Right lobe of liver (tissue), 6 donors: Measurements from ENCODE around the gene QPCTL. TPM values are rescaled to one million over a fixed set of nuclear protein-coding genes. Genes with fewer than 3 reads are reported as not detected.

Source experiments
- ATAC-seq, 4 donors: fragments of 200-7000 bp; cut with Tn5 transposase; one replicate each; pipeline ENCODE4 v1.9.1; 2020; ENCODE audit warnings: mild to moderate bottlenecking in 4 of 4, moderate library complexity in 4 of 4
- DNase-seq, 3 donors: peaks; one replicate each; pipeline ENCODE4 v3.0.0-alpha.2; 2020
- H3K27ac ChIP-seq, 3 donors: fragments of 200-600 bp; one replicate each; pipeline ENCODE4 v1.8.0; 2022
- H3K27me3 ChIP-seq, 2 donors: fragments of 200-600 bp; one replicate each; pipeline ENCODE4 v1.8.0; 2022
- H3K36me3 ChIP-seq, 4 donors: fragments of 200-600 bp; sonication (generic) in 1 of 4; one replicate each; pipeline versions ENCODE4 v1.5.1 to v1.8.0; 2017 to 2022; ENCODE audit warnings: control low read depth in 1 of 4
- H3K4me1 ChIP-seq, 4 donors: fragments of 200-600 bp; sonication (generic) in 1 of 4; one replicate each; pipeline versions ENCODE4 v1.5.1 to v1.8.0; 2017 to 2022; ENCODE audit warnings: control low read depth in 1 of 4
- H3K4me3 ChIP-seq, 3 donors: fragments of 200-600 bp; one replicate each; pipeline ENCODE4 v1.8.0; 2022
- H3K9me3 ChIP-seq, 4 donors: fragments of 200-600 bp; sonication (generic) in 1 of 4; one replicate each; pipeline versions ENCODE4 v1.5.1 to v1.8.0; 2017 to 2022; ENCODE audit warnings: control low read depth in 1 of 4
- POLR2A ChIP-seq: fragments of 450-650 bp; IDR thresholded peaks from one replicate; pipeline ENCODE4 v1.6.1; 2017; ENCODE audit warnings: antibody characterized with exemption, mild to moderate bottlenecking
- WGBS: methylation state at CpG from one replicate; pipeline ENCODE4 v1.1.6; 2018; ENCODE audit warnings: low coverage, low lambda C conversion rate; ENCODE audit not compliant: insufficient coverage; ENCODE audit errors: missing lambda C conversion rate; 5-methylcytosine and 5-hydroxymethylcytosine counted together
- intact Hi-C, 2 donors: fragments of 100-400 bp; cut with DNase I; formaldehyde crosslinking; loops; one replicate each; pipeline versions ENCODE4 v1.11.2 to v1.14.1; 2022
- total RNA-seq, 6 experiments: library from RNA; depleted of rRNA in 2 of 6; stranded (reverse); fragments of >200 nt in 2 of 6; fragmentation: NEBNext Ultra II Directional in 3 of 6; extraction: Animal tissue kit (Norgen Biotek cat#: 25700) in 3 of 6; gene quantifications; one replicate each; pipeline versions ENCODE4 v1.1.0 to v1.2.4, GENCODE V29; 2016 to 2023
- TF ChIP-seq, protein P1 (sequence below), 4 donors: fragments of 200-600 bp in 3 of 4; fragments of 450-650 bp in 1 of 4; IDR thresholded peaks; one replicate each; pipeline versions ENCODE4 v1.5.1 to v1.8.0; 2016 to 2022; ENCODE audit warnings: antibody characterized with exemption in 4 of 4, mild to moderate bottlenecking in 2 of 4
- donor health status: DM: no; HTN: yes; CAD: no.
- donor health status: DM: no; HTN: no; CAD: no.
- donor health status: DM: no; HTN: no; CAD: no.
- donor health status: DM: no; HTN: yes; CAD: no.
- donor health status: DM: no; HTN: yes; CAD: no.

QPCTL gene
- total RNA-seq, 6 experiments from 2014 or later, result 4.4 to 6.9 (median 5.9) TPM

DNA sequence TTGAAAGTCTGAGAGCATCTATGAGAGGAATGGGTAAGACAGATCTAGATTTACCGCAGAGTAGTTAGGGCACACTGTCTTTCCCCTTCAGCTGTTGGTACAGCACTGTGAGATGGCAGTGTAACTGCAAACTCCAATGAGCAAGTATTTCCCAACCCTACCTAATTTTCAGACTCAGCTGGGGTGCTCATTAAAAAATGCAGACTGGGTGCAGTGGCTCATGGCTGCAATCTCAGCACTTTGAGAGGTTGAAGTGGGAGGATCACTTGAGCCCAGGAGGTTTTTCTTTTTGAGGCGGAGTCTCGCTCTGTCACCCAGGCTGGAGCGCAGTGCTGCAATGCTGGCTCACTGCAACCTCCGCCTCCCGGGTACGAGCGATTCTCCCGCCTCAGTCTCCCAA lies 12.6 kb downstream of the QPCTL start:
- Histone ChIP-seq H3K36me3 (peaks cover 0 to 5% (median 0%) of the 10 kb centered on the region in 4 donors), H3K4me3 (no peak overlapping the region), H3K4me1 (no peaks in the 10 kb centered on the region), H3K9me3 (no peaks in the 10 kb centered on the region), H3K27me3 (no peaks in the 10 kb centered on the region), H3K27ac (no peak overlapping the region)
- intact Hi-C loops, result no loop called here
- WGBS, result 100% methylated on average over 1 of the region's 9 CpGs
- DNase-seq, result no peak
- no peak for ATAC-seq
- TF ChIP-seq, protein P1, sequence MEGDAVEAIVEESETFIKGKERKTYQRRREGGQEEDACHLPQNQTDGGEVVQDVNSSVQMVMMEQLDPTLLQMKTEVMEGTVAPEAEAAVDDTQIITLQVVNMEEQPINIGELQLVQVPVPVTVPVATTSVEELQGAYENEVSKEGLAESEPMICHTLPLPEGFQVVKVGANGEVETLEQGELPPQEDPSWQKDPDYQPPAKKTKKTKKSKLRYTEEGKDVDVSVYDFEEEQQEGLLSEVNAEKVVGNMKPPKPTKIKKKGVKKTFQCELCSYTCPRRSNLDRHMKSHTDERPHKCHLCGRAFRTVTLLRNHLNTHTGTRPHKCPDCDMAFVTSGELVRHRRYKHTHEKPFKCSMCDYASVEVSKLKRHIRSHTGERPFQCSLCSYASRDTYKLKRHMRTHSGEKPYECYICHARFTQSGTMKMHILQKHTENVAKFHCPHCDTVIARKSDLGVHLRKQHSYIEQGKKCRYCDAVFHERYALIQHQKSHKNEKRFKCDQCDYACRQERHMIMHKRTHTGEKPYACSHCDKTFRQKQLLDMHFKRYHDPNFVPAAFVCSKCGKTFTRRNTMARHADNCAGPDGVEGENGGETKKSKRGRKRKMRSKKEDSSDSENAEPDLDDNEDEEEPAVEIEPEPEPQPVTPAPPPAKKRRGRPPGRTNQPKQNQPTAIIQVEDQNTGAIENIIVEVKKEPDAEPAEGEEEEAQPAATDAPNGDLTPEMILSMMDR (IDR thresholded peaks at IDR 0.05), result no peak
- no peak for TF ChIP-seq POLR2A

DNA sequence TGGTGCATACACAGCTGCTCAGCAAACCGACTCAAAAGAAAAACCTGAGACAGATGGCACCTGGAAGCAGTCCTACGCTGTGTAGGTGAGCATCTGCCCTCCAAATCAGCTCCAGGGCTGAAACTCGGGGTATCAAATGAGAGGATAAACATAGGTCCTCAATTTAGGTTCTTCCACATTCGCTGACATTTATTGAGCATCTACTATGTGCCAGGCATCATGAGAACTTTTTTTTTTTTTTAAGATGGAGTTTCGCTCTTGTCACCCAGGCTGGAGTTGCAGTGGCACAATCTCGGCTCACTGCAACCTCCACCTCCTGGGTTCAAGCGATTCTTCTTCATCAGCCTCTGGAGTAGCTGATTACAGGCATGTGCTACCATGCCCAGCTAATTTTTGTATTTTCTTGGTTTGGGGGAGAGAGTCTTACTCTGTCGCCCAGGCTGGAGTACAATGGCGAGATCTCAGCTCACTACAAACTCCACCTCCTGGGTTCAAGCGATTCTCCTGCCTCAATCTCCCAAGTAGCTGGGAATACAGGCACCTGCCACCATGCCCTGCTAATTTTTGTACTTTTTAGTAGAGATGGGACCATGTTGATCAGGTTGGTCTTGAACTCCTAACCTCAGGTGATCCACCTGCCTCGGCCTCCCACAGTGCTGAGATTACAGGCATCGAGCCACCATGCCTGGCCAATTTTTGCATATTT lies 13.4 kb downstream of the QPCTL start:
- intact Hi-C loops, result no loop called here
- H3K27me3 ChIP-seq, result no peaks in the 10 kb centered on the region
- no peaks in the 10 kb centered on the region for H3K9me3 ChIP-seq
- no peaks in the 10 kb centered on the region for H3K4me1 ChIP-seq
- DNase-seq (no peak), ATAC-seq (no peak)
- TF ChIP-seq, protein P1 (IDR thresholded peaks at IDR 0.05), result no peak
- no peak for TF ChIP-seq POLR2A
- H3K27ac ChIP-seq, result no peak overlapping the region
- peaks cover 0 to 7% (median 0%) of the 10 kb centered on the region in 4 donors for H3K36me3 ChIP-seq
- WGBS, result 92% methylated on average over 9 of the region's 12 CpGs
- H3K4me3 ChIP-seq, result no peak overlapping the region

DNA sequence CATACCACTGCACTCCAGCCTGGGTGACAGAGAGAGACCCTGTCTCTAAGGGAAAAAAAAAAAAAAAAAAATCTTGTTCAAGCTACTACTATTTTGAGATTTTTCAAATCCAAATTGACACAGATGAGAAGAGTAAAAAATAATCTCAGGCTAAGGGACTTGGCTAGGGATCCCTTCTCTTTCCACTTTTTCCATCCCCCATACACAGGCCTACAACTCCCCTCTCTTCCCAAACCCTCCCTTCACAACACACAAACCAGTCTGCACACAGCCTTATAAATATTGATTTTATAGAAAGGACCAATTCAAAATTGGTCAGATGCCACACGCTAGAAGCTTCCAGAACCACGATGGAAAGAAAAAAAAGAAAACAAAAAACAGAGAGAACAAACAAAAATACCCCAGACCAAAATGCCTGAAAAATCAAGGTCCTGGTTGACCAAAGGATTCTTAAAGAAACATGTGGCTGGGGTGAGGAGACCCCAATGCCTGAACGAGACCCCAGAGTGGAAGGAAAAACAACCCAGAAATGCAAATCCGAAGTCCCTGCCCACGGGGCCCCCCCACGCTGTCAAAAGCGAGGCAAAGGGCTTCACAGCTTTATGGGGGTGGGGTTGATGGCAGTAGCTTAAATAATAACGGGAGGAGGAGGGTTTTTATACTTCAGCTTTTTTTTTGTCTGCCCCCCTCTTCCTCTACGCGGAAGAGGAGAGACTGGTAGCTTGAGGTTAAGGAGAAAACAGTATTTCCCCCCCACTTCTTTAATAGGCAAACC lies 18.1 kb downstream of the QPCTL start:
- DNase-seq (no peak), ATAC-seq (no peak)
- Histone ChIP-seq H3K27me3 (no peaks in the 10 kb centered on the region), H3K36me3 (peaks cover 0 to 18% (median under 1%) of the 10 kb centered on the region in 4 donors), H3K4me1 (no peaks in the 10 kb centered on the region), H3K27ac (no peak overlapping the region), H3K4me3 (no peak overlapping the region), H3K9me3 (no peaks in the 10 kb centered on the region)
- 69% methylated on average over 9 of the region's 10 CpGs for WGBS
- intact Hi-C loops, result no loop called here
- no peak for TF ChIP-seq POLR2A
- TF ChIP-seq, protein P1 (IDR thresholded peaks at IDR 0.05), result no peak

DNA sequence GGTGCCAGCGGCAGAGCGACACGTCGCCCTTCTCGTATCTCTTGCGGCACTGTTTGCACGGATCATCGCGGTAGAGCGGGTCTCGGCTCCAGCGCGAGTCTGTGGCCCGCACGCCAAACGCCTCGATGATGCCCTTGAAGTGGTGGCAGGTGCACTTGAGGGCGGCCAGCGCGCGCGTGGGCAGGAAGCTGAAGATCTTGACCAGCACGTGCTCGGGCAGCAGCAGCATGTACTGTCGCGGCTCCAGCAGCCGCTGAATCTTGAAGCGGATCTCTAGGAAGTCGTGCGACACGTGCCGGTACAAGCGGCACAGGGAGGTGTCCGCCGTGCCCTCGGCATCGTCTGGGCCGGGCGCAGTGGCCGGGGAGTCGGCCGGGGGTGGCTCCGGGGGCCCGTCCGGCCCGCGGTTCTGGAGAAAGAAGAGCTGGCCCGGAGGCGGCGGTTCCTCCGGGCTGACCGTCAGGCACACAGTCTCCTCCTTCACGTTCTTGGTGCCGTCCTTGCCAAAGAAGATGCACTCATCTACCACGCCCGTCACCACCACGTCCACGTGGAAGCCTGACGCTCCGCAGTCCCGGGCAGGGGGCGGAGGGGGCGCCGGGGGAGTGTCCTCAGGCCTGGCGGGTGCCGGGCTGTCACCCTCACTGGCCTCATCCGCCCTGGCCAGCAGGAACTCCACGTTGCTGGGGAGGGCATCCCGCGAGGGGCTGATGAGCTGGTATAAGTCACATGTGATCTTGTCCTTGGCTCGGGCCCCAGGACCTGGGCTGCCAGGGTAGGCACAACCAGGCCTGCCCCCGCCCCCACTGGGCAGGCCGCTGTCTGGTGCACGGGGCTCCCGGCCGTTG lies 19.6 kb downstream of the QPCTL start:
- Histone ChIP-seq H3K9me3 (no peaks in the 10 kb centered on the region), H3K4me1 (peaks cover 0 to 7% (median 0%) of the 10 kb centered on the region in 4 donors), H3K27me3 (no peaks in the 10 kb centered on the region), H3K36me3 (peaks cover 0 to 18% (median under 1%) of the 10 kb centered on the region in 4 donors), H3K27ac (no peak overlapping the region), H3K4me3 (no peak overlapping the region)
- intact Hi-C loops, result no loop called here
- 95% methylated on average over 21 of the region's 76 CpGs for WGBS
- no peak for TF ChIP-seq POLR2A
- TF ChIP-seq, protein P1 (IDR thresholded peaks at IDR 0.05), result no peak
- DNase-seq, result peak in 1 of 3 donors; percentile 68
- ATAC-seq, result no peak
